HepG2 (cell line): Measurements from ENCODE around the gene SMURF1. TPM values are rescaled to one million over a fixed set of nuclear protein-coding genes. Genes with fewer than 3 reads are reported as not detected.

Experiments used
- HMGA1 ChIP-seq: sonication (generic); formaldehyde crosslinking; conservative IDR thresholded peaks from 2 replicates; pipeline ENCODE4 v1.4.0; 2020; ENCODE audit warnings: missing genetic modification reagents
- KDM5A ChIP-seq: fragments of 200-600 bp; sonication (generic); IDR thresholded peaks from 2 replicates; pipeline ENCODE4 v1.7.0; 2018; ENCODE audit warnings: antibody characterized with exemption, mild to moderate bottlenecking, low read length, borderline replicate concordance
- KMT2A ChIP-seq: sonication (generic); formaldehyde crosslinking; IDR thresholded peaks from 2 replicates; pipeline ENCODE4 v1.4.0; 2020; ENCODE audit warnings: missing genetic modification reagents
- NCOR1 ChIP-seq: fragments of 200-600 bp; sonication (generic); IDR thresholded peaks from 2 replicates; pipeline ENCODE4 v1.7.0; 2017; ENCODE audit warnings: antibody characterized with exemption, low read length, borderline replicate concordance
- SMARCC2 ChIP-seq: fragments of 450-650 bp; IDR thresholded peaks from 2 replicates; pipeline ENCODE4 v1.6.1; 2017; ENCODE audit warnings: antibody characterized with exemption, mild to moderate bottlenecking
- SRSF1 ChIP-seq: fragments of 200-400 bp; formaldehyde crosslinking; optimal IDR thresholded peaks from 2 replicates; pipeline ENCODE3; 2017; ENCODE audit warnings: mild to moderate bottlenecking, low read depth, low read length, moderate library complexity
- ZNF12 ChIP-seq: sonication (generic); formaldehyde crosslinking; IDR thresholded peaks from 2 replicates; pipeline ENCODE4 v1.5.0; 2020; ENCODE audit warnings: missing genetic modification reagents
- ZNF253 ChIP-seq: sonication (generic); formaldehyde crosslinking; IDR thresholded peaks from 2 replicates; pipeline ENCODE4 v1.8.0; 2022; ENCODE audit warnings: mild to moderate bottlenecking, missing genetic modification reagents, borderline replicate concordance
- ZNF296 ChIP-seq: sonication (generic); formaldehyde crosslinking; conservative IDR thresholded peaks from 2 replicates; pipeline ENCODE4 v1.5.0; 2020; ENCODE audit warnings: mild to moderate bottlenecking, missing genetic modification reagents
- ZNF709 ChIP-seq: sonication (generic); formaldehyde crosslinking; IDR thresholded peaks from 2 replicates; pipeline ENCODE4 v1.5.0; 2020; ENCODE audit warnings: mild to moderate bottlenecking, missing genetic modification reagents
- ZNF782 ChIP-seq: sonication (generic); formaldehyde crosslinking; IDR thresholded peaks from 2 replicates; pipeline ENCODE4 v1.4.0; 2020; ENCODE audit warnings: missing genetic modification reagents, mild to moderate bottlenecking, borderline replicate concordance
- ZNF891 ChIP-seq: sonication (generic); formaldehyde crosslinking; IDR thresholded peaks from 2 replicates; pipeline ENCODE4 v1.5.0; 2020; ENCODE audit warnings: mild to moderate bottlenecking, missing genetic modification reagents
- polyA plus RNA-seq, 8 experiments: library from polyadenylated mRNA; depleted of rRNA in 3 of 8; stranded (reverse) in 7 of 8; unstranded in 1 of 8; fragments of >200 nt; fragmentation: Illumina TruSeq in 4 of 8; extraction: Trizol in 4 of 8; gene quantifications; 2 replicates each; pipeline versions ENCODE4 v1.2.1 to v1.2.3, GENCODE V29; 2011 to 2016; ENCODE audit warnings: low read depth in 4 of 8, missing spikeins in 1 of 8, mixed read lengths in 1 of 8; ENCODE audit not compliant: insufficient read depth in 1 of 8
- total RNA-seq, 5 experiments: library from RNA; depleted of rRNA; stranded (reverse); fragments of >200 nt; fragmentation: Illumina TruSeq; extraction: Trizol; gene quantifications; 2 replicates each; pipeline ENCODE4 v1.2.3, GENCODE V29; 2016; ENCODE audit warnings: low read depth in 1 of 5
- TF ChIP-seq, protein P1 (sequence below): IDR thresholded peaks from 2 replicates; pipeline ENCODE4 v1.6.1; 2016; ENCODE audit warnings: control low read depth
- TF ChIP-seq, protein P2 (sequence below): sonication (generic); formaldehyde crosslinking; conservative IDR thresholded peaks from 2 replicates; pipeline ENCODE4 v1.4.0; 2020; ENCODE audit warnings: missing genetic modification reagents
- TF ChIP-seq, protein P3 (sequence below): sonication (generic); formaldehyde crosslinking; IDR thresholded peaks from 2 replicates; pipeline ENCODE4 v1.4.0; 2020; ENCODE audit warnings: missing genetic modification reagents
- TF ChIP-seq, protein P4 (sequence below): sonication (generic); formaldehyde crosslinking; IDR thresholded peaks from 2 replicates; pipeline ENCODE4 v1.4.0; 2020; ENCODE audit warnings: mild to moderate bottlenecking, missing genetic modification reagents
- TF ChIP-seq, protein P5 (sequence below): sonication (generic); formaldehyde crosslinking; IDR thresholded peaks from 2 replicates; pipeline ENCODE4 v1.4.0; 2020; ENCODE audit warnings: mild to moderate bottlenecking, missing genetic modification reagents

Gene SMURF1
- total and polyA plus RNA-seq, 2 of the 13 experiments (the other 11 are each of a cell fraction or from before 2014, with no cell fraction given) = 8.3 to 11.1 TPM

DNA sequence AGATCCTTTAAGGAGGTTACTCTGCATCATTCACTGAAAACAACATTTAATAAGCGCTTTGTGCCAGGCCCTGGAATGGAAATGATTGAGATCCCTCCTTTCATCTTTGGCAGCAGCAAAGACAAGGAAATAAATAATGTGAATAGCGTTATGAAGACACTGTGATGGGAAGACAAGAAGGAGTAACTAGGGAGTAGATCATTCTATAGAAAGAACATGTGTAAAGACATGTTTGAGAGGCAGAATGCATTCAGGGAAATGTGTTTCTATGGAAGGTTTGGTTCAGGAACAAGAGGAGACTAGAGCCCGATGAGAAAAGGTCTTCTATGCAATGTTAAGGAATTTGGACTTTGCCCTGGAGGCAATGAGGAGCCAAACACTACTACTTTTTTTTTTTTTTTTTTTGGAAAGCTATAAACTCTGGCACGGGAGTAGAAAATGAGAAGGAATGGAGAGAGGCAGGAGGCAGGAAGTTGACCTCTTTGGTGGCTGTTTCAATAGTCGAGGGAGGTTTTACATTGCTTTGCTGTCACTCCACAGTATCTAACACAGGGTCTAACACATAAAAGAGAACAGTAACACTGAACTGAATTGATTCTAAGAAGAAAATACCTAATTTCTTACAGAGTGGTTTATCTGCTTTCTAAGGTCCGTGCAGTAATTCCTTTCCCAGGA, 44.9 kb downstream of the SMURF1 start (continued):
- TF ChIP-seq NCOR1 = peak; percentile 95
- TF ChIP-seq ZNF296 = no peak
- TF ChIP-seq, protein P1, sequence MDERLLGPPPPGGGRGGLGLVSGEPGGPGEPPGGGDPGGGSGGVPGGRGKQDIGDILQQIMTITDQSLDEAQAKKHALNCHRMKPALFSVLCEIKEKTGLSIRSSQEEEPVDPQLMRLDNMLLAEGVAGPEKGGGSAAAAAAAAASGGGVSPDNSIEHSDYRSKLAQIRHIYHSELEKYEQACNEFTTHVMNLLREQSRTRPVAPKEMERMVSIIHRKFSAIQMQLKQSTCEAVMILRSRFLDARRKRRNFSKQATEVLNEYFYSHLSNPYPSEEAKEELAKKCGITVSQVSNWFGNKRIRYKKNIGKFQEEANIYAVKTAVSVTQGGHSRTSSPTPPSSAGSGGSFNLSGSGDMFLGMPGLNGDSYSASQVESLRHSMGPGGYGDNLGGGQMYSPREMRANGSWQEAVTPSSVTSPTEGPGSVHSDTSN (CRISPR knock-in tag) = no peak
- TF ChIP-seq, protein P2, sequence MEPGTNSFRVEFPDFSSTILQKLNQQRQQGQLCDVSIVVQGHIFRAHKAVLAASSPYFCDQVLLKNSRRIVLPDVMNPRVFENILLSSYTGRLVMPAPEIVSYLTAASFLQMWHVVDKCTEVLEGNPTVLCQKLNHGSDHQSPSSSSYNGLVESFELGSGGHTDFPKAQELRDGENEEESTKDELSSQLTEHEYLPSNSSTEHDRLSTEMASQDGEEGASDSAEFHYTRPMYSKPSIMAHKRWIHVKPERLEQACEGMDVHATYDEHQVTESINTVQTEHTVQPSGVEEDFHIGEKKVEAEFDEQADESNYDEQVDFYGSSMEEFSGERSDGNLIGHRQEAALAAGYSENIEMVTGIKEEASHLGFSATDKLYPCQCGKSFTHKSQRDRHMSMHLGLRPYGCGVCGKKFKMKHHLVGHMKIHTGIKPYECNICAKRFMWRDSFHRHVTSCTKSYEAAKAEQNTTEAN (CRISPR knock-in tag) = no peak; the same call in 1 of the 2 replicates
- TF ChIP-seq, protein P3, sequence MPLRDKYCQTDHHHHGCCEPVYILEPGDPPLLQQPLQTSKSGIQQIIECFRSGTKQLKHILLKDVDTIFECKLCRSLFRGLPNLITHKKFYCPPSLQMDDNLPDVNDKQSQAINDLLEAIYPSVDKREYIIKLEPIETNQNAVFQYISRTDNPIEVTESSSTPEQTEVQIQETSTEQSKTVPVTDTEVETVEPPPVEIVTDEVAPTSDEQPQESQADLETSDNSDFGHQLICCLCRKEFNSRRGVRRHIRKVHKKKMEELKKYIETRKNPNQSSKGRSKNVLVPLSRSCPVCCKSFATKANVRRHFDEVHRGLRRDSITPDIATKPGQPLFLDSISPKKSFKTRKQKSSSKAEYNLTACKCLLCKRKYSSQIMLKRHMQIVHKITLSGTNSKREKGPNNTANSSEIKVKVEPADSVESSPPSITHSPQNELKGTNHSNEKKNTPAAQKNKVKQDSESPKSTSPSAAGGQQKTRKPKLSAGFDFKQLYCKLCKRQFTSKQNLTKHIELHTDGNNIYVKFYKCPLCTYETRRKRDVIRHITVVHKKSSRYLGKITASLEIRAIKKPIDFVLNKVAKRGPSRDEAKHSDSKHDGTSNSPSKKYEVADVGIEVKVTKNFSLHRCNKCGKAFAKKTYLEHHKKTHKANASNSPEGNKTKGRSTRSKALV = peak; percentile 64; the same call in 1 of the 2 replicates
- TF ChIP-seq ZNF12 = no peak
- TF ChIP-seq HMGA1 = no peak
- TF ChIP-seq, protein P4, sequence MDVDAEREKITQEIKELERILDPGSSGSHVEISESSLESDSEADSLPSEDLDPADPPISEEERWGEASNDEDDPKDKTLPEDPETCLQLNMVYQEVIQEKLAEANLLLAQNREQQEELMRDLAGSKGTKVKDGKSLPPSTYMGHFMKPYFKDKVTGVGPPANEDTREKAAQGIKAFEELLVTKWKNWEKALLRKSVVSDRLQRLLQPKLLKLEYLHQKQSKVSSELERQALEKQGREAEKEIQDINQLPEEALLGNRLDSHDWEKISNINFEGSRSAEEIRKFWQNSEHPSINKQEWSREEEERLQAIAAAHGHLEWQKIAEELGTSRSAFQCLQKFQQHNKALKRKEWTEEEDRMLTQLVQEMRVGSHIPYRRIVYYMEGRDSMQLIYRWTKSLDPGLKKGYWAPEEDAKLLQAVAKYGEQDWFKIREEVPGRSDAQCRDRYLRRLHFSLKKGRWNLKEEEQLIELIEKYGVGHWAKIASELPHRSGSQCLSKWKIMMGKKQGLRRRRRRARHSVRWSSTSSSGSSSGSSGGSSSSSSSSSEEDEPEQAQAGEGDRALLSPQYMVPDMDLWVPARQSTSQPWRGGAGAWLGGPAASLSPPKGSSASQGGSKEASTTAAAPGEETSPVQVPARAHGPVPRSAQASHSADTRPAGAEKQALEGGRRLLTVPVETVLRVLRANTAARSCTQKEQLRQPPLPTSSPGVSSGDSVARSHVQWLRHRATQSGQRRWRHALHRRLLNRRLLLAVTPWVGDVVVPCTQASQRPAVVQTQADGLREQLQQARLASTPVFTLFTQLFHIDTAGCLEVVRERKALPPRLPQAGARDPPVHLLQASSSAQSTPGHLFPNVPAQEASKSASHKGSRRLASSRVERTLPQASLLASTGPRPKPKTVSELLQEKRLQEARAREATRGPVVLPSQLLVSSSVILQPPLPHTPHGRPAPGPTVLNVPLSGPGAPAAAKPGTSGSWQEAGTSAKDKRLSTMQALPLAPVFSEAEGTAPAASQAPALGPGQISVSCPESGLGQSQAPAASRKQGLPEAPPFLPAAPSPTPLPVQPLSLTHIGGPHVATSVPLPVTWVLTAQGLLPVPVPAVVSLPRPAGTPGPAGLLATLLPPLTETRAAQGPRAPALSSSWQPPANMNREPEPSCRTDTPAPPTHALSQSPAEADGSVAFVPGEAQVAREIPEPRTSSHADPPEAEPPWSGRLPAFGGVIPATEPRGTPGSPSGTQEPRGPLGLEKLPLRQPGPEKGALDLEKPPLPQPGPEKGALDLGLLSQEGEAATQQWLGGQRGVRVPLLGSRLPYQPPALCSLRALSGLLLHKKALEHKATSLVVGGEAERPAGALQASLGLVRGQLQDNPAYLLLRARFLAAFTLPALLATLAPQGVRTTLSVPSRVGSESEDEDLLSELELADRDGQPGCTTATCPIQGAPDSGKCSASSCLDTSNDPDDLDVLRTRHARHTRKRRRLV (CRISPR knock-in tag) = no peak; the same call in 1 of the 2 replicates
- TF ChIP-seq KMT2A (CRISPR knock-in tag) = 0 out of 2 replicates have a peak, but pooled peaks have one; percentile 24
- TF ChIP-seq KDM5A = peak; percentile 63; the same call in 1 of the 2 replicates
- TF ChIP-seq ZNF782 = no peak
- no peak for TF ChIP-seq ZNF253
- TF ChIP-seq SMARCC2 = no peak
- TF ChIP-seq ZNF891 = no peak
- TF ChIP-seq, protein P5, sequence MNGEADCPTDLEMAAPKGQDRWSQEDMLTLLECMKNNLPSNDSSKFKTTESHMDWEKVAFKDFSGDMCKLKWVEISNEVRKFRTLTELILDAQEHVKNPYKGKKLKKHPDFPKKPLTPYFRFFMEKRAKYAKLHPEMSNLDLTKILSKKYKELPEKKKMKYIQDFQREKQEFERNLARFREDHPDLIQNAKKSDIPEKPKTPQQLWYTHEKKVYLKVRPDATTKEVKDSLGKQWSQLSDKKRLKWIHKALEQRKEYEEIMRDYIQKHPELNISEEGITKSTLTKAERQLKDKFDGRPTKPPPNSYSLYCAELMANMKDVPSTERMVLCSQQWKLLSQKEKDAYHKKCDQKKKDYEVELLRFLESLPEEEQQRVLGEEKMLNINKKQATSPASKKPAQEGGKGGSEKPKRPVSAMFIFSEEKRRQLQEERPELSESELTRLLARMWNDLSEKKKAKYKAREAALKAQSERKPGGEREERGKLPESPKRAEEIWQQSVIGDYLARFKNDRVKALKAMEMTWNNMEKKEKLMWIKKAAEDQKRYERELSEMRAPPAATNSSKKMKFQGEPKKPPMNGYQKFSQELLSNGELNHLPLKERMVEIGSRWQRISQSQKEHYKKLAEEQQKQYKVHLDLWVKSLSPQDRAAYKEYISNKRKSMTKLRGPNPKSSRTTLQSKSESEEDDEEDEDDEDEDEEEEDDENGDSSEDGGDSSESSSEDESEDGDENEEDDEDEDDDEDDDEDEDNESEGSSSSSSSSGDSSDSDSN (CRISPR knock-in tag) = peak; percentile 35; the same call in 1 of the 2 replicates
- no peak for TF ChIP-seq ZNF709 (CRISPR knock-in tag)
- TF ChIP-seq SRSF1 = no peak
